WTC11 (cell line): ENCODE data around the gene CNOT6.
"Not testable (repeated sequence)": the region's sequence is repeated elsewhere in the genome, so short reads cannot be mapped to it uniquely, and the experiment has no call there.

ENCODE experiments used
- ATF1 ChIP-seq: sonication (generic); formaldehyde crosslinking; IDR thresholded peaks from 2 replicates; pipeline ENCODE4 v1.8.1; 2023; ENCODE audit warnings: mild to moderate bottlenecking, moderate library complexity, missing genetic modification reagents
- ZNF138 ChIP-seq: sonication (generic); formaldehyde crosslinking; conservative IDR thresholded peaks from 2 replicates; pipeline ENCODE4 v1.8.1; 2022; ENCODE audit warnings: mild to moderate bottlenecking, moderate library complexity, missing genetic modification reagents
- TF ChIP-seq, protein P1 (sequence below): sonication (generic); formaldehyde crosslinking; IDR thresholded peaks from 2 replicates; pipeline ENCODE4 v1.8.1; 2022; ENCODE audit warnings: missing genetic modification reagents, borderline replicate concordance
- TF ChIP-seq, protein P2 (sequence below): fragments of 200-600 bp; IDR thresholded peaks from 2 replicates; pipeline ENCODE4 v1.8.0; 2022; ENCODE audit warnings: antibody characterized with exemption
- TF ChIP-seq, protein P3 (sequence below): sonication (generic); formaldehyde crosslinking; IDR thresholded peaks from 2 replicates; pipeline ENCODE4 v1.8.1; 2022; ENCODE audit warnings: low read depth, missing genetic modification reagents, borderline replicate concordance
- TF ChIP-seq, protein P4 (sequence below): sonication (generic); formaldehyde crosslinking; IDR thresholded peaks from 2 replicates; pipeline ENCODE4 v1.8.0; 2022; ENCODE audit warnings: mild to moderate bottlenecking, missing genetic modification reagents

DNA sequence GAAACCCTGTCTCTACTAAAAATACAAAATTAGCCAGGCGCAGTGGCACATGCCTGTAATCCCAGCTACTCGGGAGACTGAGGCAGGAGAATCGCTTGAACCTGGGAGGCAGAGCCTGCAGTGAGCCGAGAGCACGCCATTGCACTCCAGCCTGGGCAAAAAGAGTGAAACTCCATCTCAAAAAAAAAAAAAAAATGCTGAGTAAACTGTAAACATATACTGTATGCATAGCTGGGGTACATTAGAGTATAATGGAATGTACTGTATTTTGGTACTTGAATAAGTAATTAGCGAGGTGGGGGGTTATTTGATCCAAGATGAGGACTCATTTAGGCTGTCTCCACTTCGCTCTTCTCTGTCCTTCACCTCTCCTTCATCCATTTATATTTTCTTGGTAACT is 3.7 kb downstream of the CNOT6 start:
- TF ChIP-seq, protein P1, sequence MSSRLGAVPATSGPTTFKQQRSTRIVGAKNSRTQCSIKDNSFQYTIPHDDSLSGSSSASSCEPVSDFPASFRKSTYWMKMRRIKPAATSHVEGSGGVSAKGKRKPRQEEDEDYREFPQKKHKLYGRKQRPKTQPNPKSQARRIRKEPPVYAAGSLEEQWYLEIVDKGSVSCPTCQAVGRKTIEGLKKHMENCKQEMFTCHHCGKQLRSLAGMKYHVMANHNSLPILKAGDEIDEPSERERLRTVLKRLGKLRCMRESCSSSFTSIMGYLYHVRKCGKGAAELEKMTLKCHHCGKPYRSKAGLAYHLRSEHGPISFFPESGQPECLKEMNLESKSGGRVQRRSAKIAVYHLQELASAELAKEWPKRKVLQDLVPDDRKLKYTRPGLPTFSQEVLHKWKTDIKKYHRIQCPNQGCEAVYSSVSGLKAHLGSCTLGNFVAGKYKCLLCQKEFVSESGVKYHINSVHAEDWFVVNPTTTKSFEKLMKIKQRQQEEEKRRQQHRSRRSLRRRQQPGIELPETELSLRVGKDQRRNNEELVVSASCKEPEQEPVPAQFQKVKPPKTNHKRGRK = not testable (repeated sequence)
- TF ChIP-seq, protein P2, sequence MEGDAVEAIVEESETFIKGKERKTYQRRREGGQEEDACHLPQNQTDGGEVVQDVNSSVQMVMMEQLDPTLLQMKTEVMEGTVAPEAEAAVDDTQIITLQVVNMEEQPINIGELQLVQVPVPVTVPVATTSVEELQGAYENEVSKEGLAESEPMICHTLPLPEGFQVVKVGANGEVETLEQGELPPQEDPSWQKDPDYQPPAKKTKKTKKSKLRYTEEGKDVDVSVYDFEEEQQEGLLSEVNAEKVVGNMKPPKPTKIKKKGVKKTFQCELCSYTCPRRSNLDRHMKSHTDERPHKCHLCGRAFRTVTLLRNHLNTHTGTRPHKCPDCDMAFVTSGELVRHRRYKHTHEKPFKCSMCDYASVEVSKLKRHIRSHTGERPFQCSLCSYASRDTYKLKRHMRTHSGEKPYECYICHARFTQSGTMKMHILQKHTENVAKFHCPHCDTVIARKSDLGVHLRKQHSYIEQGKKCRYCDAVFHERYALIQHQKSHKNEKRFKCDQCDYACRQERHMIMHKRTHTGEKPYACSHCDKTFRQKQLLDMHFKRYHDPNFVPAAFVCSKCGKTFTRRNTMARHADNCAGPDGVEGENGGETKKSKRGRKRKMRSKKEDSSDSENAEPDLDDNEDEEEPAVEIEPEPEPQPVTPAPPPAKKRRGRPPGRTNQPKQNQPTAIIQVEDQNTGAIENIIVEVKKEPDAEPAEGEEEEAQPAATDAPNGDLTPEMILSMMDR = not testable (repeated sequence)
- TF ChIP-seq, protein P3, sequence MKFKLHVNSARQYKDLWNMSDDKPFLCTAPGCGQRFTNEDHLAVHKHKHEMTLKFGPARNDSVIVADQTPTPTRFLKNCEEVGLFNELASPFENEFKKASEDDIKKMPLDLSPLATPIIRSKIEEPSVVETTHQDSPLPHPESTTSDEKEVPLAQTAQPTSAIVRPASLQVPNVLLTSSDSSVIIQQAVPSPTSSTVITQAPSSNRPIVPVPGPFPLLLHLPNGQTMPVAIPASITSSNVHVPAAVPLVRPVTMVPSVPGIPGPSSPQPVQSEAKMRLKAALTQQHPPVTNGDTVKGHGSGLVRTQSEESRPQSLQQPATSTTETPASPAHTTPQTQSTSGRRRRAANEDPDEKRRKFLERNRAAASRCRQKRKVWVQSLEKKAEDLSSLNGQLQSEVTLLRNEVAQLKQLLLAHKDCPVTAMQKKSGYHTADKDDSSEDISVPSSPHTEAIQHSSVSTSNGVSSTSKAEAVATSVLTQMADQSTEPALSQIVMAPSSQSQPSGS = not testable (repeated sequence)
- not testable (repeated sequence) for TF ChIP-seq ATF1, ZNF138 (CRISPR knock-in tag)
- TF ChIP-seq, protein P4, sequence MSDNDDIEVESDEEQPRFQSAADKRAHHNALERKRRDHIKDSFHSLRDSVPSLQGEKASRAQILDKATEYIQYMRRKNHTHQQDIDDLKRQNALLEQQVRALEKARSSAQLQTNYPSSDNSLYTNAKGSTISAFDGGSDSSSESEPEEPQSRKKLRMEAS (CRISPR knock-in tag) = not testable (repeated sequence)
